Stimulated activated CD4-positive, alpha-beta T cell treated with anti-CD3 and anti-CD28 coated beads, Interleukin-4, amount 100 ng/mL, for 4 hours (primary cell): ENCODE results near the gene PTH2R.
"Not testable (repeated sequence)": the region's sequence is repeated elsewhere in the genome, so short reads cannot be mapped to it uniquely, and the experiment has no call there.

Source experiments
- DNase-seq, 2 experiments: peaks; one replicate each; pipeline ENCODE4 v3.0.0-alpha.2; 2020

Gene PTH2R

DNA sequence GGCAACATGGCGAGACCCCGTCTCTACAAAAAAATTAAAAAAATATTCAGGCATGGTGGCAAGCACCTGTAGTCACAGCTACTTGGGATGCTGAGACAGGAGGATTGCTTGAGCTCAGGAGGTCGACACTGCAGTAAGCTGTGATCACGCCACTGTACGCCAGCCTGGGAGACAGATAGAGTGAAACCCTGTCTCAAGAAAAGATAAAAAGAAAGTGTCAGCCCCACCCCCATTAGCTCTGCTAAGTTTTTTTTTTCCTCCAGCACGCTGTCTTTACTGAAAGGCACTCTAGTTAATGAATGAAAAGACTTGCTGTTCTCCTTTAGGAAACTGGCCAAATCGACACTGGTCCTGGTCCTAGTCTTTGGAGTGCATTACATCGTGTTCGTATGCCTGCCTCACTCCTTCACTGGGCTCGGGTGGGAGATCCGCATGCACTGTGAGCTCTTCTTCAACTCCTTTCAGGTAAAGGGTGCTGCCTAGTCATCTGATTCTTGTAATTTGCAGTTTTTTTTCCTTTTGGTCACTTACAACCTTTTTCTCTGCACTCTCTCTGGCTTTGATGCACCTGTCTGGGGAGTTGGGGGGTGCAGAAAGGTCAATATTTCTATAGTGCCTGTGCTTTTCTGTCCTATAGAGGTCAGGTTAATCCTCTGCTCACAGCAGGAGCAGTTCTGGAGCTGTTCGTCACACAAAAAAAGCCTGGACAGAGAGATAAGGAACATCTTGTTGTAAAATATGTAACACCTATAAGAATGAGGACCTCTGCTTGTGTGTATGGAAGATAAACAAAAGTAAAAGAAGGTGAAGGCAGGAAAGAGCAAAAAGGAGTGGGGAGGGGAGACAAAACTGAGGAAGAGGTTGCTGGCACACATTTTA lies 82.3 kb downstream of the PTH2R start:
- DNase-seq = no peak

DNA sequence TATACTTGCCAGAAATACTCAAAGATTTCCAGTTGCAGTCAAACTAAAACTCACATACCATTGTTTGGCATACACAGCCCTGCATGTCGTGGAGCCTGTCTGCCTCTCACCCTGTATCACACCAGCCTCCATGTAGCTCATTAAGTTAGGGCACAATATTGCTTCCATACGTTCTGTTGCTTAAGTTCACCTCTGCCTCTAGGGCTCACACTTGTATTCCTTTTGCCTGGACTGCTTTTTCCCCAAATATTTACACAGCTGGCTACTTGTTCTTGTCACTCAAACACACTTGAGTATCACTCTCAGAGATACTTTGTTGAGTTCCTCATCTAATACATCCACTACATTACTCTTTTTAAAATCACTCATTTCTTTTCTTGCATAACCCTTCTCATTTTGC lies 83.1 kb downstream of the PTH2R start:
- DNase-seq = no peak

DNA sequence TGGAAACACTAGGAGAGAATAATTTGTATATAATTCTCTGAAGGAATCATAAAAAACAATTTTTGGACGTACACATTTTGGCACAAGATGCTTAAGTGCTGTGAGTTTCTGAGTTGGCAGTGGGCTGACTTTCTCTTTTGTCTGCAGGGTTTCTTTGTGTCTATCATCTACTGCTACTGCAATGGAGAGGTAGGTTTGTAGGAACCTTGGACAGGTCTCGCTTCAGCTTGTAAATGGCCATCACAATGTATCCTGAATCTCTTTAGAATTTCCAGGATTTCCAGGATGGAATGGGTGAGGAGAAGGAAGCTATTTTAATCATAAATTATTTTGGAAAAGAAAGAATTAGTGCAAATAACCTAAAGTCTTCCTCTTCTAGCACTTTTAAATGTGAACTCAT lies 83.9 kb downstream of the PTH2R start:
- no peak for DNase-seq

DNA sequence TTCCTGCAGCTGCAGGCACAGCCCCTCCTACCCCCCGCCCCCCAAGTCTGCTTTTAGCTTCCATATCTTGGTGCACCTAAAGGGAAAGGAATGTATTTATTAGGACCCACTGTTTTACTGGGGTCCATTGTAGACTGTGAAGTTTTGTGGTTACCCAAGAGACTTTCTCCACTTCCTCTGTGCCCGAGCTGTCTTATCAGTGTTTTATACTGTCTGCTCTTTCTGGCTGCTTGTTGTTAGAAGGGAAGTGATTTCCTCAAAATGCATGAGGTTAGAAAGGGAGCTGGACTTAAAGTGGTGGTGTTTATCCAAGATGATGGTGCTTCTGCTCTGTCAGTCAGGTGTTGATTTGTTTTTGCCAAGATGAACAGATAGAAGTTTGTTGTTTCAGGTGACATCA lies 85.0 kb downstream of the PTH2R start:
- no peak for DNase-seq

DNA sequence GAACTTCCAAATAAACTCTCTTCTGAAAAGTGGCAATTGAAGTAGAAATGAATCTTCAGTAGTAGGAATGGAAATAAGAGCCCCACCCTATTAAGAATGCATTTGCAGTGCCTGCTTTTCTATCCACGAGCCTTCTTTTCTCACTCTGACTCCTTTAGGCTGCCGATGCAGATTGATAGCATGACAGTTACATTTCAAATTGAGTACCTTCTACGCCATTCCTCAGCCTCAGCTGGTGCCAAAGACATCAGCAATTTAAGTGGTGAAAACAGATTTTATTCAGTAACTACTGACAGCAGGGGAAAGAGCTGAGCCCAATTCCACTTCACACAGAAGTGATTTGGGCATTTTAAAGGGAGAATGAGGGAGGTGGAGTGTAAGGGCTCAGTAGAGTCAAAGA lies 85.5 kb downstream of the PTH2R start:
- no peak for DNase-seq

DNA sequence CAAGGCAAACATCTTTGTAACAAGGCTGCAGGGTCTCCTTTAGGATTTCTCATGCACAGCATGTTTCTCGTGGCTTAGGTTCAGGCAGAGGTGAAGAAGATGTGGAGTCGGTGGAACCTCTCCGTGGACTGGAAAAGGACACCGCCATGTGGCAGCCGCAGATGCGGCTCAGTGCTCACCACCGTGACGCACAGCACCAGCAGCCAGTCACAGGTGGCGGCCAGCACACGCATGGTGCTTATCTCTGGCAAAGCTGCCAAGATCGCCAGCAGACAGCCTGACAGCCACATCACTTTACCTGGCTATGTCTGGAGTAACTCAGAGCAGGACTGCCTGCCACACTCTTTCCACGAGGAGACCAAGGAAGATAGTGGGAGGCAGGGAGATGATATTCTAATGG lies 86.6 kb downstream of the PTH2R start:
- DNase-seq = no peak

DNA sequence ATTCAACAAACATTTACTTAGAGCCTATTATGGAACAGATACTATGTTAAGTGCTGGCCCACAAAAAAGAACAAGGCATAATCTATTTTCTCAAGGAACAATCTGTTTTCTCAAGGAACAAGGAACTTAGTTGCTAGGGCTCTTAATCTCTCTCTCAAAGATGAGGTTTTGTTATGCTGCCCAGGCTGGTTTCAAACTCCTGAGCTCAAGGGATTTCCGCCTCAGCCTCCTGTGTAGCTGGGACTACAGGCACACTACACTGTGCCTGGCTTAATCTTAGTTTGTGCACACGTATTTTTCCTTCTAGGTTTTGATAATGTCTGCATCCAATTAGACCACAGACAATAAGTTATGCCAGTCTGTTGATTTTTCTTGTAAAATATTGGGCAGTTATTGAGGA lies 89.5 kb downstream of the PTH2R start:
- DNase-seq = no peak

DNA sequence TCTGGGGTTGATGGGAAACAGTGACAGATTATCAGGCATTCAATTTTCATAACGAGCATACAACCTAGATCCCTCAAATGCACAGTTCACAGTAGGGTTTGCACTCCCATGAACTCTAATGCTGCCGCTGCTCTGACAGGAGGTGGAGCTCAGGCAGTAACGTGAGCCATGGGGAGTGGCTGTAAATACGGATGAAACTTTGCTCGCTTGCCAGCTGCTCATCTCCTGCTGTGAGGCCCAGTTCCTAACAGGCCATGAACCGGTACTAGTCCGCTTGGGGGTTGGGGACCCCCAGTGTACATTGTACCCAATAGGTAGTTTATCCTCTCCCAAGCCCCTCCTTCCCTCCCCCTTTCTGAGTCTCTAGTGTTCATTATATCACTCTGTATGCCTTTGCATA lies 94.6 kb downstream of the PTH2R start:
- DNase-seq = no peak

DNA sequence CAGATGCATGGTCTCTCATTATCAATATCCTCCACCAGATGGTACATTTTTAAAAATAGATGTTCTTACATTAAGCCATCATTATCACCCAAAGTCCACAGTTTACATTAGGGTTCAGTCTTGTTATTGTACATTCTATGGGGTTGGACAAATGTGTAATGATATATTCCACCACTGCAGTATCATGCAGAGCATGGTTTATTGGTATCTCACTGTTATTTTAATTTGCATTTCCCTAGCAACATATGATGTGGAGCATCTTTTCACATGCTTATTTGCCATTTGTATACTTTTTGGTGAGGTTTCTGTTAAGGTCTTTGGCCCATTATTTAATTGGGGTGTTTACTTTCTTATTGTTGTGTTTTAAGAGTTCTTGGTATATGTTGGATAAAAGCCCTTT lies 95.7 kb downstream of the PTH2R start:
- DNase-seq = no peak

DNA sequence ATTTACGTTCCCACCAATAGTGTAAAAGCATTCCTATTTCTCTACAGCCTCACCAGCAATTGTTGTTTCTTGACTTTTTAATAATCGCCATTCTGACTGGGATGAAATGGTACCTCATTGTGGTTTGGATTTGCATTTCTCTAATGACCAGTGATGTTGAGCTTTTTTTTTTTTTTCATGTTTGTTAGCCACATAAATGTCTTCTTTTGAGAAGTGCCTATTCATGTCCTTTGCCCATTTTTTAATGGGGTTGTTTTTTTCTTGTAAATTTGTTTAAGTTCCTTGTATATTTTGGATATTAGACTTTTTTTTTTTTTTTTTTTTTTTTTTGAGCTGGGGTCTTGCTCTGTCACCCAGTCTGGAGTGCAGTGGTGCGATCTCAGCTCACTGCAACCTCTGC lies 98.8 kb downstream of the PTH2R start:
- DNase-seq = not testable (repeated sequence)

DNA sequence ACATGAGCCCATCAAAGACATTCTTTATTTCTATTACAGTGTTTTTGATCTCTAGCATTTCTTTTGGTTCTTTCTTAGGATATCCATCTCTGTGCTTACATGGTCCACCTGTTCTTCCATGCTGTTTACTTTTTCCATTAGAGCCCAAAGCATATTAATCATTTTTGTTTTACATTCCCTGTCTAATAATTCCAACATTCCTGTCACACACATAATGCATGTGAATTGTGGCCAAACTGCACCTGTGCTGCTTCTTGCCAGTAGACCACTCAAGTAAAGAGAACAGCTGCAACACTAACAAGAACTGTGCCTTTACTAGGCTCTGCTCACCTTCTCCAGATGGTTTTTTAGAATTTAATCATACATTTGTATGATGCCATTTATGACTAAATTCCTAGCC lies 103.0 kb downstream of the PTH2R start:
- DNase-seq = no peak

DNA sequence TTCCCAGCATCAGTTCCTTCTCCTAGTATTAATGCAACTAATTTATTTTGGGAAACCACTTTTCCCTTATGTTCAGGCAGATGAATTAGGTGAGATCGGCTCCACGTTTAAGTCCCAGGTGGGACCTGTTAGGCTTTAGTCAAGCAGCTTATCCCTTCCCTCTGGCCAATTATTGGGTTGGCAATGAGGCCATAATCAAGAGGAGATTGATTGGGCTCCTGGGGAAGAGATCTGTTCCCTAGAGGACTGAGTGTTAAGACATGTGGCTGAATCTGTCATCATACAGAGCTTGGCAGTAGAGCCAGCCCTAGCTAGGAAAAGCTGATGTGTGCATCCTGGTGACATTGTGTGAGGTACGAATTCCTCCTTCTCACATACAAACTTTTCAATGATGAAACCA lies 104.4 kb downstream of the PTH2R start:
- DNase-seq = no peak

DNA sequence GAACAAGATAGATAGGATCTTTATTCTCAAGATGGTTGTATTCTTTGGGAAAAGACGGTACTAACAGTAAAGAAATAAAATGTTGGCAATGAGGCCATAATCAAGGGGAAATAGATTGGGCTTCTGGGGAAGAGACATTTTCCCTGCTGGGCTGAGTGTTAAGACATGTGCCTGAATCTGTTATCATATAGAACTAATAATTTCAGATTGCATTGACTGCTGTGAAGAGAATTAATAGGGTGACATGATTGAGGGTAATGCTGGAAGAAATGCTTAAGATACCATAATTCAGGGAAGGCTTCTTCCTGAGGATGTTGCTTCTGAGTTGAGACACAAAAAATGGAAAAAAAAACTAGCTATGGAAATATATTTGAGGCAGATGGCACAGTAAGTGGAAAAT lies 105.0 kb downstream of the PTH2R start:
- no peak for DNase-seq

DNA sequence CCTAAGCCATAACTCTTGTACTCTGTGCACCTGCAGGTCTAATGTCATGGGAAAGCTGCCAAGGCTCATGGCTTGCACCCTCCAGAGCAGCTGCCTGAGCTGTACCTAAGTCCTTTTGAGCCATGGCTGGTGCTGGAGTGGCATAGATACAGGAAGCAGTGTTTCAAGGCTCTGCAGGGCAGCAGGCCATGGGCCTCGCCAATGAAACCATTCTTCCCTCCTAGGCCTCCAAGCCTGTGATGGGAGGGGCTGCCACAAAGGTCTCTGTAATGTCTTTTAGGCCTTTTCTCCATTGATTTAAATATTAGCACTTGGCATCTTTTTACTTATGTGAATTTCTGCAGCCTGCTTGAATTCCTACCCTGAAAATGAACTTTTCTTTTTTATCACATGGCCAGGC lies 108.5 kb downstream of the PTH2R start:
- no peak for DNase-seq

DNA sequence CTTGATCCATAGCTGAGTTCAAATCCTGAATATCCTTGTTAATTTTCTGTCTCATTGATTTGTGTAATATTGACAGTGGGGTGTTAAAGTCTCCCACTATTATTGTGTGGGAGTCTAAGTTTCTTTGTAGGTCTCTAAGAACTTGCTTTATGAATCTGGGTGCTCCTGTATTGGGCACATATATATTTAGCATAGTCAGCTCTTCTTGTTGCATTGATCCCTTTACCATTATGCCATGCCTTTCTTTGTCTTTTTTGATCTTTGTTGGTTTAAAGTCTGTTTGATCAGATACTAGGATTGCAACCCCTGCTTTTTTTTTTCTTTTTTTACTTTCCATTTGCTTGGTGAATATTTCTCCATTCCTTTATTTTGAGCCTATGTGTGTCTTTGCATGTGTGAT lies 116.5 kb downstream of the PTH2R start:
- not testable (repeated sequence) for DNase-seq

DNA sequence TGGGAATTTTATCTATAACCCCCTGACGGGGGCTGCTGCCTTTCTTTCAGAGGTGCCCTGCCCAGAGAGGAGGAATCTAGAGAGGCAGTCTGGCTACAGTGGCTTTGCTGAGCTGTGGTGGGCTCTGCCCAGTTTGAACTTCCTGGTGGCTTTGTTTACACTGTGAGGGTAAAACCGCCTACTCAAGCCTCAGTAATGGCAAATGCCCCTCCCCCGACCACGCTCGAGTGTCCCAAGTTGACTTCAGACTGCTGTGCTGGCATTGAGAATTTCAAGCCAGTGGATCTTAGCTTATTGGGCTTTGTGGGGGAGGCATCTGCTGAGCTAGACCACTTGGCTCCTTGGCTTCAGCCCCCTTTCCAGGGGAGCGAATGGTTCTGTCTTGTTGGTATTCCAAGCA lies 118.6 kb downstream of the PTH2R start:
- not testable (repeated sequence) for DNase-seq

DNA sequence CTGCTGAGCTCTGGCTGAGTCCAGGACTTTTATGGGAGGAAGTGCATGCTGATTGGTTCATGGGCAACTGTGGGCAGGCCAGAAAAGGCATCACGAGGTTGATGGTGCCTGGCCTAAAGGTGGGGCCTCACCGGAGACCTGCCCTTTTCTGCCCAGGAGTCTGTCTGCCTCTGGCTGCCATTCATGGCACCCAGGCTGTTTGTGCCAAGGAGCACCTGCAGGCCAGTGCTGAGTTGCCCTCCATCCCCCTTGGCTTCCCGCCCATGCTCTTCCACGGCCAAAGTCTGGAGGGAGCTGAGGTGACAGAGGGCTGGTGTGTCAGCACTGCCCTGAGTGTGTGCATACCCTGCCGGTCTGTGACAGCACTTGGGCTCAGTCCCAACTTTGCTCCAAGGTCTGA lies 123.2 kb downstream of the PTH2R start:
- no peak for DNase-seq

DNA sequence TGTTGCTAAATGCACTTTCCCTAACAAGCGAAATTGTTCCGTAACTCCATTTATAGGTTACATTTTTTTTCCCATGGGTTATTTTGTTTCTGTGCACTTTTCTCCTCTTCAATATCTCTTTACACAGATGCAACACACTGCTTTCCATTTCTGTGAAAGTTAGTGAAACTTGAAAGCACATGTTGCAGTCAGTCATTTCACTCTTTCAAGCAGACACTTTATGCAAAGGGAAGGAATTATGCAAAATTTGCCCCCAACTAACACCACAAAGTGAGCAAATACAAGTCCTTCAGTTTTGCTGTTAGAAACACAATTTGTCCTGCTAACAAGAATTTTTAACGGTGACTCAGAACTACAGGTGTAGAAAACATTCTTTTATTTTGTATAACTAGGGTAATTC lies 124.8 kb downstream of the PTH2R start:
- no peak for DNase-seq

DNA sequence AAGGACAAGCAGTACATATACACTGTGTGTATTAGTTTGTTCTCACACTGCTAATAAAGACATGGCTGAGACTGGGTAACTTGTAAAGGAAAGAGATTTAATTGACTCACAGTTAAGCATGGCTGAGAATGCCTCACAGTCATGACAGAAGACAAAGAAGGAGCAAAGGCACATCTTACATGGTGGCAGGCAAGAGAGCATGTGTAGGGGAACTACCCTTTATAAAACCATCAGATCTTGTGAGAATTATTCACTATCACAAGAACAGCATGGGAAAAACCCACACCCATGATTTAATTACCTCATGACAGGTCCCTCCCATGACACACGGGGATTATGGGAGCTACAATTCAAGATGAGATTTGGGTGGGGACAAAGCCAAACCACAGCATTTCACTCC lies 129.0 kb downstream of the PTH2R start:
- not testable (repeated sequence) for DNase-seq

DNA sequence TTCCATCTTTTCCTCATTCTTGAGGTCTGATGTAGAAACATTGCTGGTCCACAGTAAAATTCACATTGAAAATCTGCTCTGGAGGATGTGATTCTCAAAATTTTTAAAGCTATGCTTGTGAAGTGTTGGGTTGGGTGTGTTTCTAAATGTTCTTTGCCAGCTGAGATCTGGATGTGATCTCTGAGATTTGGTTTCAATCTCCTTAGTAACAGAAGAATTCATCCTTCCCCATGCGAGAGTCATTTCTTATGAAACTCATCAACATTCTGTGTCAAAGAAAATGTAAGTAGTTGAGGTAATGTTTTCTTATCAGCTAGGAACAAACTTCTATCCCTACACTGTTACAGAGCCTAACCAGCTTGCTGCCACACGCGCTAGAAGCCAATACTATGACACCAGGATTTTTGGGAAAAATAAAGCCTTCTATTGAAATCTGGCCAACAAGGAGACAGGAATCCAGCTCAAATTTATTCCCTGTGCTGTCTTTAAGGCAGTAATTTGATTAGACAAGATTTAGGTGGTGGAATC lies 134.9 kb downstream of the PTH2R start:
- DNase-seq = no peak

DNA sequence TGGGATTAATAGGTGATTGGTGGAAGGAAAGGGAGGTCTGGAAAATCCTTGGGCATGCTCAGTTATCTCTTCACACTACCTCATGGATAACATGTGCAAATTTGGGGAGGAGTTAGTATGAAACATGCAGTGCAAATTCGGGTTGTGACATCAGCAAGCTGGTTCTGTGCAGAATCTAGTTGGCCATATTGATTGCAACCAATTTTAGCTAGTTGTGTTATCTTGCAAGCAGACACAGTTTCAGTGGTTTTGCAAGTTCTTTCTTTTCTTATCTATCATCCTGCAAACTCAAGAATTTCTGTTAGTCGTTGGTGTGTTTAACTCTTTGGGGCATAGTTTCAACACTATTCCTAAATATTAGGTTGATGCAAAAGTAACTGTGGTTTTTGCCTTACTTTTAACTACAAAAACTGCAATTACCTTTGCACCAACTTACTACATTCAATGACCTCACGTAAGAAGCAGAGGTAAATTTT lies 135.4 kb downstream of the PTH2R start:
- no peak for DNase-seq

DNA sequence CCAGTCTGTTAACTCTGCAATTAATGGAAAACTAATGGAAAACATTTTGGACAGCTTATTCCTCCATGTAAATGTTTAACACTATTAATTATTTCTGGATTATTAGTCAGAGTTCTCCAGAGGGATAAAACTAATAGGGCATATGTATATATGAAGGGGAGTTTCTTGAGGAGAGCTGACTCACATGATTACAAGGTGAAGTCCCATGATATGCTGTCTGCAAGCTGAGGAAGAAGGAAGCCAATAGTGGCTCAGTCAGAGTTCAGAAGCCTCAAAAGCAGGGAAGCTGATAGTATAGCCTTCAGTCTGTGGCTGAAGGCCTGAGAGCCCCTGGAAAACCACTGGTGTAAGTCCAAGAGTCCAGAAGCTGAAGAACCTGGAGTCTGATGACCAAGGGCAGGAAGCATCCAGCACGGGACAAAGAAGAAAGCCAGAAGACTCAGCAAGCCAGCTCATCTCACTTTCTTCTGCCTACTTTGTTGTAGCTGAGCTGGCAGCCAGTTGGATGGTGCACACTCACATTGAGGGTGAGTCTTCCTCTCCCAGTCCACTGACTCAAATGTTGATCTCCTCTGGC lies 136.0 kb downstream of the PTH2R start:
- no peak for DNase-seq
